WTC11 (cell line): ENCODE results near the gene MADD.

Experiments used
- CREB1 ChIP-seq: sonication (generic); formaldehyde crosslinking; IDR thresholded peaks from 2 replicates; pipeline ENCODE4 v1.8.0; 2023; ENCODE audit warnings: mild to moderate bottlenecking, missing genetic modification reagents
- HMGA2 ChIP-seq: fragments of 250-450 bp; sonication (Bioruptor Pico); IDR thresholded peaks from 2 replicates; pipeline ENCODE4 v1.4.0; 2021; ENCODE audit warnings: mild to moderate bottlenecking, moderate library complexity
- MAX ChIP-seq: sonication (generic); formaldehyde crosslinking; IDR thresholded peaks from 2 replicates; pipeline ENCODE4 v1.8.0; 2022; ENCODE audit warnings: mild to moderate bottlenecking, missing genetic modification reagents
- TF ChIP-seq, protein P1 (sequence below): sonication (generic); formaldehyde crosslinking; IDR thresholded peaks from 2 replicates; pipeline ENCODE4 v1.8.0; 2022; ENCODE audit warnings: mild to moderate bottlenecking, missing genetic modification reagents
- TF ChIP-seq, protein P2 (sequence below): fragments of 200-600 bp; IDR thresholded peaks from 2 replicates; pipeline ENCODE4 v1.8.0; 2022; ENCODE audit warnings: antibody characterized with exemption

DNA sequence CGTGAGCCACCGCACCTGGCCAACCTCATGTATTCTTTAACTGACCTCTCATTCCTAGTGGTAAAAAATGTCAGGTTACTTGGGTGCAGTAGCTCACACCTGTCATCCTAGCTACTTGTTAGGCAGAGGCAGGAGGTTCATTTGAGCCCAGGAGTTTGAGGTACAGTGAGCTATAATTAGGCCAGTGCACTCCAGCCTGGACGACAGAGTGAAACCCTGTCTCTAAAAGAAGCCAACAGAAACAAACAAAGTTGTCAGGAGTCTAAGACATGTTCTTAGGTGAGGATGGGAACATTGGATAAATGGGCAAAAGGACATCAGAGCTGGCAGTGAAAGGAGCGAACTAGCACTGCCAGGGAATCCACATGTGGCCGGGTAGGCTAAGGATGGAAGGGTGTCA, 18.1 kb downstream of the MADD start:
- TF ChIP-seq, protein P1, sequence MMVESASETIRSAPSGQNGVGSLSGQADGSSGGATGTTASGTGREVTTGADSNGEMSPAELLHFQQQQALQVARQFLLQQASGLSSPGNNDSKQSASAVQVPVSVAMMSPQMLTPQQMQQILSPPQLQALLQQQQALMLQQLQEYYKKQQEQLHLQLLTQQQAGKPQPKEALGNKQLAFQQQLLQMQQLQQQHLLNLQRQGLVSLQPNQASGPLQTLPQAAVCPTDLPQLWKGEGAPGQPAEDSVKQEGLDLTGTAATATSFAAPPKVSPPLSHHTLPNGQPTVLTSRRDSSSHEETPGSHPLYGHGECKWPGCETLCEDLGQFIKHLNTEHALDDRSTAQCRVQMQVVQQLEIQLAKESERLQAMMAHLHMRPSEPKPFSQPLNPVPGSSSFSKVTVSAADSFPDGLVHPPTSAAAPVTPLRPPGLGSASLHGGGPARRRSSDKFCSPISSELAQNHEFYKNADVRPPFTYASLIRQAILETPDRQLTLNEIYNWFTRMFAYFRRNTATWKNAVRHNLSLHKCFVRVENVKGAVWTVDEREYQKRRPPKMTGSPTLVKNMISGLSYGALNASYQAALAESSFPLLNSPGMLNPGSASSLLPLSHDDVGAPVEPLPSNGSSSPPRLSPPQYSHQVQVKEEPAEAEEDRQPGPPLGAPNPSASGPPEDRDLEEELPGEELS: no peak
- TF ChIP-seq CREB1 (CRISPR knock-in tag) (no peak), HMGA2 (CRISPR knock-in tag) (no peak), MAX (CRISPR knock-in tag) (no peak)
- TF ChIP-seq, protein P2, sequence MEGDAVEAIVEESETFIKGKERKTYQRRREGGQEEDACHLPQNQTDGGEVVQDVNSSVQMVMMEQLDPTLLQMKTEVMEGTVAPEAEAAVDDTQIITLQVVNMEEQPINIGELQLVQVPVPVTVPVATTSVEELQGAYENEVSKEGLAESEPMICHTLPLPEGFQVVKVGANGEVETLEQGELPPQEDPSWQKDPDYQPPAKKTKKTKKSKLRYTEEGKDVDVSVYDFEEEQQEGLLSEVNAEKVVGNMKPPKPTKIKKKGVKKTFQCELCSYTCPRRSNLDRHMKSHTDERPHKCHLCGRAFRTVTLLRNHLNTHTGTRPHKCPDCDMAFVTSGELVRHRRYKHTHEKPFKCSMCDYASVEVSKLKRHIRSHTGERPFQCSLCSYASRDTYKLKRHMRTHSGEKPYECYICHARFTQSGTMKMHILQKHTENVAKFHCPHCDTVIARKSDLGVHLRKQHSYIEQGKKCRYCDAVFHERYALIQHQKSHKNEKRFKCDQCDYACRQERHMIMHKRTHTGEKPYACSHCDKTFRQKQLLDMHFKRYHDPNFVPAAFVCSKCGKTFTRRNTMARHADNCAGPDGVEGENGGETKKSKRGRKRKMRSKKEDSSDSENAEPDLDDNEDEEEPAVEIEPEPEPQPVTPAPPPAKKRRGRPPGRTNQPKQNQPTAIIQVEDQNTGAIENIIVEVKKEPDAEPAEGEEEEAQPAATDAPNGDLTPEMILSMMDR: no peak
